BLaER1 treated with 17β-estradiol and CSF1 and Interleukin-3, amounts not matched to agents 10 nM and 100 nM (cell line): ENCODE measurements around the gene GABBR1.

ENCODE experiments used
- H3K27ac ChIP-seq, 11 experiments: shearing (Covaris generic); formaldehyde crosslinking; 2 replicates each; pipeline ENCODE4 v1.8.1; 2022
- H3K27me3 ChIP-seq, 11 experiments: shearing (Covaris generic); formaldehyde crosslinking; 2 replicates each; pipeline ENCODE4 v1.8.1; 2022
- H3K36me3 ChIP-seq, 11 experiments: shearing (Covaris generic); formaldehyde crosslinking; 2 replicates each; pipeline ENCODE4 v1.8.1; 2022
- H3K4me1 ChIP-seq, 10 experiments: shearing (Covaris generic); formaldehyde crosslinking; 2 replicates each; pipeline ENCODE4 v1.8.1; 2022
- H3K4me2 ChIP-seq, 11 experiments: shearing (Covaris generic); formaldehyde crosslinking; 2 replicates each; pipeline ENCODE4 v1.8.1; 2022
- H3K4me3 ChIP-seq, 10 experiments: shearing (Covaris generic); formaldehyde crosslinking; 2 replicates each; pipeline ENCODE4 v1.8.1; 2022
- H3K9ac ChIP-seq, 11 experiments: shearing (Covaris generic); formaldehyde crosslinking; 2 replicates each; pipeline ENCODE4 v1.8.1; 2022
- H3K9me3 ChIP-seq, 11 experiments: shearing (Covaris generic); formaldehyde crosslinking; replicated peaks in 1 of 11; 2 replicates each; pipeline ENCODE4 v1.8.1; 2022
- H4K20me1 ChIP-seq, 11 experiments: shearing (Covaris generic); formaldehyde crosslinking; 2 replicates each; pipeline ENCODE4 v1.8.1; 2022
- Cebpa-rat ChIP-seq, 11 experiments: shearing (Covaris generic); IDR thresholded peaks; 2 replicates each; pipeline ENCODE4 v1.8.1; 2022

GABBR1 gene

DNA sequence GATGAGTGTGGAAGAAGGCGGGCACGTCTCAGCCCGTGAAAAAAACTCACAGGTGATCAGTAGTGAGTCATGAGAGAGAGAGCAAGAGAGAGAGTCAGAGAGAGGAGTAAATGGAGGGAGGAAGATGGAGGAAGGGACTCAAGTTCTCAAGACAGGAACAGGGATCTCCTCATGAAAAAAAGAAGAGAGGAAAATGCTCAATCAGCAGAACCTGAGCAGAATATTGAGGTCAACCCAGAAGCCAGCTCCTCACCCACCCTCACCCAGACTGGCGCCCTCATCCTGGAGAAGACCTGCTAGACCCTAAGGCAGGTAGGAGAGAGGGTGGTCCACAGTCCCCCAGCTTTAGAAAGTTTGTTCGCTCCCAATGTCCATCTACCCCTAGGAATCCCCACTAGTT lies 78.2 kb downstream of the GABBR1 start:
- no peak for TF ChIP-seq Cebpa-rat (IDR thresholded peaks at IDR 0.05)
- Histone ChIP-seq H3K27ac (no peak overlapping the region), H3K9ac (no peak overlapping the region), H3K9me3 (peaks cover 14 to 23% (median 18%) of the 10 kb centered on the region in 11 experiments), H3K27me3 (no peaks in the 10 kb centered on the region), H3K4me3 (no peak overlapping the region), H3K4me1 (no peaks in the 10 kb centered on the region), H3K36me3 (no peaks in the 10 kb centered on the region), H4K20me1 (no peaks in the 10 kb centered on the region; a peak in 1 of 22 replicates), H3K4me2 (no peak overlapping the region)

DNA sequence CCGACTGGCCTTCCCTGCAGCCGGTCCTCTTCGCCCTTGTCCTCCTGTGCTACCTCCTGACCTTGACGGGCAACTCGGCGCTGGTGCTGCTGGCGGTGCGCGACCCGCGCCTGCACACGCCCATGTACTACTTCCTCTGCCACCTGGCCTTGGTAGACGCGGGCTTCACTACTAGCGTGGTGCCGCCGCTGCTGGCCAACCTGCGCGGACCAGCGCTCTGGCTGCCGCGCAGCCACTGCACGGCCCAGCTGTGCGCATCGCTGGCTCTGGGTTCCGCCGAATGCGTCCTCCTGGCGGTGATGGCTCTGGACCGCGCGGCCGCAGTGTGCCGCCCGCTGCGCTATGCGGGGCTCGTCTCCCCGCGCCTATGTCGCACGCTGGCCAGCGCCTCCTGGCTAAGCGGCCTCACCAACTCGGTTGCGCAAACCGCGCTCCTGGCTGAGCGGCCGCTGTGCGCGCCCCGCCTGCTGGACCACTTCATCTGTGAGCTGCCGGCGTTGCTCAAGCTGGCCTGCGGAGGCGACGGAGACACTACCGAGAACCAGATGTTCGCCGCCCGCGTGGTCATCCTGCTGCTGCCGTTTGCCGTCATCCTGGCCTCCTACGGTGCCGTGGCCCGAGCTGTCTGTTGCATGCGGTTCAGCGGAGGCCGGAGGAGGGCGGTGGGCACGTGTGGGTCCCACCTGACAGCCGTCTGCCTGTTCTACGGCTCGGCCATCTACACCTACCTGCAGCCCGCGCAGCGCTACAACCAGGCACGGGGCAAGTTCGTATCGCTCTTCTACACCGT lies 79.5 kb downstream of the GABBR1 start:
- H3K27ac ChIP-seq = no peak overlapping the region
- no peak for TF ChIP-seq Cebpa-rat (IDR thresholded peaks at IDR 0.05)
- H4K20me1 ChIP-seq = no peaks in the 10 kb centered on the region; a peak in 1 of 22 replicates
- no peak overlapping the region for H3K9ac ChIP-seq
- H3K9me3 ChIP-seq = peaks cover 14 to 23% (median 18%) of the 10 kb centered on the region in 11 experiments
- no peaks in the 10 kb centered on the region for H3K4me1 ChIP-seq
- H3K4me2 ChIP-seq = no peak overlapping the region
- H3K4me3 ChIP-seq = no peak overlapping the region
- no peaks in the 10 kb centered on the region for H3K36me3 ChIP-seq
- no peaks in the 10 kb centered on the region for H3K27me3 ChIP-seq

- H3K4me2 ChIP-seq = no peak overlapping the region
- H4K20me1 ChIP-seq = no peaks in the 10 kb centered on the region; a peak in 1 of 22 replicates
- H3K36me3 ChIP-seq = no peaks in the 10 kb centered on the region
- H3K27ac ChIP-seq = no peak overlapping the region
- TF ChIP-seq Cebpa-rat (IDR thresholded peaks at IDR 0.05) = no peak
- no peaks in the 10 kb centered on the region for H3K4me1 ChIP-seq
- H3K9me3 ChIP-seq = peaks cover 14 to 23% (median 18%) of the 10 kb centered on the region in 11 experiments
- H3K4me3 ChIP-seq = no peak overlapping the region
- H3K27me3 ChIP-seq = no peaks in the 10 kb centered on the region
- H3K9ac ChIP-seq = no peak overlapping the region
Observed at GRCh38 chr6:29552512-29553051, 80.4 kb downstream of the GABBR1 start.

DNA sequence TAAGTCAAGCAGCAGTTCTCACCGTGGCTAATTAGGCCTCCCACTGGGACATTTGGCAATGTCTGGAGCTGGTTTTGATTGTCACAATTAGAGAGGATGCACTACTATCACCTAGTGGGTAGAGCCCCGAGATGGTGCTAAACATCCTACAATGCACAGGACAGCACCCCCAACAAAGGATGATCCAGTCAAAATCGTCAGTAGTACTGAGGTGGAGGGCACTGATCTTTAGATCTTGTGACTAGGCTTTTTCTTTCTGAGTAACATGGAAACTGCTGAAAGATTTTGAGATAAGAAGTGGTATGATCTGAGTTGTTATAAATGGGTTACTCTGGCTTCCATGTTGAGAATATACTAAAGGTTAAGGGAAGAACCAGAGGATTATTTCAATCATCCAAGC lies 85.4 kb downstream of the GABBR1 start:
- no peak for TF ChIP-seq Cebpa-rat (IDR thresholded peaks at IDR 0.05)
- H3K27ac ChIP-seq = no peak overlapping the region
- H3K9me3 ChIP-seq = no peaks in the 10 kb centered on the region
- H3K4me2 ChIP-seq = no peak overlapping the region
- H4K20me1 ChIP-seq = no peaks in the 10 kb centered on the region
- no peak overlapping the region for H3K9ac ChIP-seq
- H3K4me3 ChIP-seq = no peak overlapping the region
- no peaks in the 10 kb centered on the region for H3K27me3 ChIP-seq
- H3K4me1 ChIP-seq = no peaks in the 10 kb centered on the region
- no peaks in the 10 kb centered on the region for H3K36me3 ChIP-seq

DNA sequence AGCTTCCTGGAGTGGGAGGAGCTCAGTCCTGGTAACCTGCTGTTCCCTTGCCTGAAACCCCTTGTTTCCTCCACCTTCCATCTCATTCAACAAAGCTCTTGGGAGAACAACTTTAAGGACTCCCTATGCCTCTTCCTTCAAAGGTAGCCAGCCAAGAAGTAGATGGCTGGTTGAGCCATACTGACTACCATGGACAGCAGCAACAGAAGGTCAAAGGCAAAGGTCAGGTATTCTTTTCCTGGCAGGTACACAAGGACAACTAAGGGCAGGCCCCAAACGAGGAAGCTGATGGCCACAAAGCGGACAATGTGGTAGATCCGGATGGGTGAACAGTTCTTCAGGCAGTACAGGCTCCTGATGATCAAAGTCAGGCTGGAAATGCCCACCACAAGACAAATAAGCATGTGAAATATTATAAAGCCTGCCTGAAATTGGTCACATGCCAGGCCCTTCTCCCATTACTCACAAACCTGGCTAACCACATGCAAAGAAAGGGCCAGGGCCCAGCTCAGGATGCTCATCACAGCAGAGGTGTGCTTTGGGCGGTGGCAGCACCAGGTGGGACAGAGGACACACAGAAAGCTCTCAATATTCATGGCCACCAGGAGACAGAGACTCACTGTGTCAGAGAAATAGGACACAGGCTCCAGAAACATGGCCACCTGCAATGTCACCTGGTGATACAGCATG lies 95.1 kb downstream of the GABBR1 start:
- H3K4me2 ChIP-seq = no peak overlapping the region
- H3K9me3 ChIP-seq = no peaks in the 10 kb centered on the region
- no peaks in the 10 kb centered on the region for H4K20me1 ChIP-seq
- no peaks in the 10 kb centered on the region for H3K27me3 ChIP-seq
- no peak overlapping the region for H3K9ac ChIP-seq
- no peaks in the 10 kb centered on the region for H3K36me3 ChIP-seq
- H3K27ac ChIP-seq = no peak overlapping the region
- no peak overlapping the region for H3K4me3 ChIP-seq
- H3K4me1 ChIP-seq = no peaks in the 10 kb centered on the region
- no peak for TF ChIP-seq Cebpa-rat (IDR thresholded peaks at IDR 0.05)

GRCh38 chr6:29532320-29532951 lies 100.5 kb downstream of the GABBR1 start:
- Histone ChIP-seq H3K9ac (no peak overlapping the region), H3K9me3 (no peaks in the 10 kb centered on the region), H3K27me3 (no peaks in the 10 kb centered on the region)

DNA sequence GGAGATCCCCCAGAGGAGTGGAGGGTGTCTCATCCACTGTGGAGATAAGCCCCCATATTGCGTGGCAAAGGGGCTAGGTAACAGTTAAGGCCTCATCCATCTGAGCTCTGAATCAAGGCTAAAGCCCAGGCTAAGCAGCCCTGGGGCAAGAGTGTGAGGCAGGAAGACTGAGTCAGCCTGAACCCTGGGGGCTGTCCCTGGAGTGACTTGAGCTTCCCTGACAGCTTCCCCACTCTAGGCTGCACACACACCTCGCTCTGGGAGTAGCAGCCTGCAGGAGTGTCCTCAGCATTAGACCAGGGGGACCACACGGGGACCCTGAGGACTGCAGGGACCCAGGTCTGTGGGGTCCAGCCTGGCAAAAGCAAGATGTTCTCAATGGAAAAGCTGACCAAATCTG lies 101.3 kb downstream of the GABBR1 start:
- no peak overlapping the region for H3K9ac ChIP-seq
- no peaks in the 10 kb centered on the region for H3K27me3 ChIP-seq
- no peak overlapping the region for H3K4me3 ChIP-seq
- no peak for TF ChIP-seq Cebpa-rat (IDR thresholded peaks at IDR 0.05)
- H3K27ac ChIP-seq = no peak overlapping the region
- no peaks in the 10 kb centered on the region for H3K4me1 ChIP-seq
- H3K4me2 ChIP-seq = no peak overlapping the region
- H4K20me1 ChIP-seq = no peaks in the 10 kb centered on the region
- H3K9me3 ChIP-seq = no peaks in the 10 kb centered on the region
- no peaks in the 10 kb centered on the region for H3K36me3 ChIP-seq

More at GRCh38 chr6:29532320-29532951, 100.5 kb downstream of the GABBR1 start:
- no peak for TF ChIP-seq Cebpa-rat (IDR thresholded peaks at IDR 0.05)
- Histone ChIP-seq H3K4me3 (no peak overlapping the region), H3K36me3 (no peaks in the 10 kb centered on the region), H3K4me1 (no peaks in the 10 kb centered on the region), H3K4me2 (no peak overlapping the region), H3K27ac (no peak overlapping the region), H4K20me1 (no peaks in the 10 kb centered on the region)

DNA sequence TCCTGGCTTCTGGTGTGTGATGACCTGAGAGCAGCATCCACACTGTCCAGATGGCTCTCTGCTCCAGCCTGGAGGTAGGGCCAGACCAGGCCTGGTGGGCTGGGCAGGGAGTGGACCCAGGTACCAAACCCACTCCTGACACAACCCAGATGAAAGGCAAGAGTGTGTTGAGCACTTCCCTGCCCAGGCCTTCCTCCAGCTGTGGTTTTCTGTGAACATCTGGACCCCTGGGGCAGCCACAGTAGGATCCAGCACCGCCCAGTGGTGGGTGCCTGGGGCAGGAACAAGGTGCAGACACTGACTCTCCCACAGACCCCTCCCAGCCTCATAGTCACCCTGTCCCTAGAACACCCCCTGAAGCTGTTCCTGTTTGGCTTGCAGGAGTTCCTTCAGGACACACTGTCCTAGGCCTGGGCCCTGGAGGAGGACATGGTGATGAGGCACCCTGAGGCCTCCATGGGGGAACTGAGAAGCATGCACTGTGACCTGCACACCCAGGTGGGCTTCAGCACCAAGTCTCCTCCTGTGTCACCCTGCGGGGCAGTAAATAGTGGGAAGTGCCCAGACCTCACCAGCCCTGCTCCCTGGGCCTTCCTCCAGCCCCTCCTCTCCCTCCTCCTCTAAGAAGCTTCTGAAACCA lies 102.2 kb downstream of the GABBR1 start:
- no peaks in the 10 kb centered on the region for H3K4me1 ChIP-seq
- H3K27me3 ChIP-seq = no peaks in the 10 kb centered on the region
- H3K4me3 ChIP-seq = no peak overlapping the region
- no peak overlapping the region for H3K27ac ChIP-seq
- no peak for TF ChIP-seq Cebpa-rat (IDR thresholded peaks at IDR 0.05)
- H3K36me3 ChIP-seq = no peaks in the 10 kb centered on the region
- no peak overlapping the region for H3K4me2 ChIP-seq
- H3K9ac ChIP-seq = no peak overlapping the region
- no peaks in the 10 kb centered on the region for H3K9me3 ChIP-seq
- H4K20me1 ChIP-seq = no peaks in the 10 kb centered on the region

- Histone ChIP-seq H3K27me3 (no peaks in the 10 kb centered on the region), H3K9ac (no peak overlapping the region), H3K9me3 (no peaks in the 10 kb centered on the region), H3K4me2 (no peak overlapping the region), H3K4me1 (no peaks in the 10 kb centered on the region), H3K36me3 (no peaks in the 10 kb centered on the region), H3K4me3 (no peak overlapping the region), H4K20me1 (no peaks in the 10 kb centered on the region), H3K27ac (no peak overlapping the region)
- TF ChIP-seq Cebpa-rat (IDR thresholded peaks at IDR 0.05) = no peak
Observed at GRCh38 chr6:29529956-29530355, 103.0 kb downstream of the GABBR1 start.
